HG03095 (cell line): ENCODE measurements around the gene SLC26A4.
A peak's percentile ranks its signal among the peaks of the same experiment; 100 is the strongest.
"Not testable (repeated sequence)": the region's sequence is repeated elsewhere in the genome, so short reads cannot be mapped to it uniquely, and the experiment has no call there.

Experiments
- ATAC-seq: cut with Tn5 transposase; IDR thresholded peaks from one replicate; pipeline ENCODE4 v1.9.1; 2021; ENCODE audit warnings: moderate library complexity; ENCODE audit not compliant: unreplicated experiment

The SLC26A4 gene

GRCh38 chr7:107660381-107661080 is at the start of gene SLC26A4:
Gene SLC26A4 (plus strand): TSS chr7:107660828. CDS start chr7:107661642, 814 bp downstream.
- peak; percentile 48 for ATAC-seq

GRCh38 chr7:107613439-107613838 is 47.2 kb upstream of the SLC26A4 start:
- no peak for ATAC-seq

GRCh38 chr7:107613948-107614347 is 46.7 kb upstream of the SLC26A4 start:
- ATAC-seq = no peak

- no peak for ATAC-seq
Measured at GRCh38 chr7:107614425-107614824, 46.2 kb upstream of the SLC26A4 start.

- ATAC-seq = no peak
Measured at GRCh38 chr7:107615910-107616680, 44.5 kb upstream of the SLC26A4 start.

- no peak for ATAC-seq
Measured at GRCh38 chr7:107622429-107622828, 38.2 kb upstream of the SLC26A4 start.

- ATAC-seq = no peak
Measured at GRCh38 chr7:107622894-107623293, 37.7 kb upstream of the SLC26A4 start.

GRCh38 chr7:107627002-107627401 is 33.6 kb upstream of the SLC26A4 start:
- no peak for ATAC-seq

- ATAC-seq = no peak
Measured at GRCh38 chr7:107628461-107629064, 32.1 kb upstream of the SLC26A4 start.

GRCh38 chr7:107630342-107630741 is 30.3 kb upstream of the SLC26A4 start:
- no peak for ATAC-seq

GRCh38 chr7:107631588-107632491 is 28.8 kb upstream of the SLC26A4 start:
- ATAC-seq = no peak

- no peak for ATAC-seq
Measured at GRCh38 chr7:107632492-107632865, 28.1 kb upstream of the SLC26A4 start.

- peak; percentile 95 for ATAC-seq
Measured at GRCh38 chr7:107638594-107638993, 22.0 kb upstream of the SLC26A4 start.

- ATAC-seq = not testable (repeated sequence)
Measured at GRCh38 chr7:107639070-107639469, 21.6 kb upstream of the SLC26A4 start.

- ATAC-seq = no peak
Measured at GRCh38 chr7:107641676-107642075, 19.0 kb upstream of the SLC26A4 start.

GRCh38 chr7:107642501-107642900 is 18.1 kb upstream of the SLC26A4 start:
- no peak for ATAC-seq

- ATAC-seq = no peak
Measured at GRCh38 chr7:107643407-107643806, 17.2 kb upstream of the SLC26A4 start.

- ATAC-seq = no peak
Measured at GRCh38 chr7:107643938-107644308, 16.7 kb upstream of the SLC26A4 start.

- ATAC-seq = no peak
Measured at GRCh38 chr7:107644309-107644974, 16.2 kb upstream of the SLC26A4 start.

- no peak for ATAC-seq
Measured at GRCh38 chr7:107652642-107653041, 8.0 kb upstream of the SLC26A4 start.
